Mesodermal cell (in vitro differentiated cells): ENCODE measurements around the gene KDM6A.

Source experiments
- H3K27ac ChIP-seq: 2 replicates; pipeline ENCODE4 v1.7.0; 2013; ENCODE audit warnings: mild to moderate bottlenecking, low read depth, low read length, moderate library complexity; ENCODE audit not compliant: severe bottlenecking
- H3K36me3 ChIP-seq: 2 replicates; pipeline ENCODE4 v1.7.1; 2013; ENCODE audit warnings: mild to moderate bottlenecking, low read length, moderate library complexity; ENCODE audit not compliant: control insufficient read depth, insufficient read depth
- H3K4me1 ChIP-seq: one replicate; pipeline ENCODE4 v1.7.1; 2013; ENCODE audit warnings: mild to moderate bottlenecking, low read length; ENCODE audit not compliant: insufficient read depth, control insufficient read depth, poor library complexity, severe bottlenecking
- H3K4me3 ChIP-seq: 2 replicates; pipeline ENCODE4 v1.7.0; 2013; ENCODE audit warnings: low read length, control low read depth, mild to moderate bottlenecking; ENCODE audit not compliant: insufficient read depth, poor library complexity, severe bottlenecking; ENCODE audit errors: extremely low read depth
- H3K9me3 ChIP-seq: 2 replicates; pipeline ENCODE4 v1.7.1; 2013; ENCODE audit warnings: mild to moderate bottlenecking, low read length, moderate library complexity; ENCODE audit not compliant: control insufficient read depth
- WGBS, 2 experiments: methylation state at CpG; one replicate each; pipeline ENCODE4 v1.1.5; 2013; ENCODE audit warnings: missing lambda C conversion rate in 2 of 2; ENCODE audit not compliant: insufficient coverage in 2 of 2; 5-methylcytosine and 5-hydroxymethylcytosine counted together

The KDM6A gene

GRCh38 chrX:44871931-44872820, 812 bp upstream of the KDM6A start:
- no peaks in the 10 kb centered on the region for H3K9me3 ChIP-seq
- H3K27ac ChIP-seq = peak overlapping the region; percentile 92
- no peaks in the 10 kb centered on the region for H3K4me1 ChIP-seq
- no peaks in the 10 kb centered on the region for H3K36me3 ChIP-seq
- WGBS, 2 experiments = 0% methylated on average over 4 to 8 of the region's 60 CpGs
- H3K4me3 ChIP-seq = peak overlapping the region; percentile 67

GRCh38 chrX:44873415-44874276, 658 bp downstream of the KDM6A start:
- Histone ChIP-seq H3K9me3 (no peaks in the 10 kb centered on the region), H3K27ac (peak overlapping the region; percentile 97), H3K4me3 (peak overlapping the region; percentile 67), H3K4me1 (no peaks in the 10 kb centered on the region), H3K36me3 (no peaks in the 10 kb centered on the region)
- WGBS, 2 experiments = 0% methylated on average over 13 to 25 of the region's 99 CpGs

- H3K9me3 ChIP-seq = no peaks in the 10 kb centered on the region
- H3K36me3 ChIP-seq = peaks cover 3% of the 10 kb centered on the region
- peak overlapping the region; percentile 67 for H3K4me3 ChIP-seq
- H3K4me1 ChIP-seq = no peaks in the 10 kb centered on the region
- H3K27ac ChIP-seq = peak overlapping the region; percentile 97
- WGBS, 2 experiments = 0% methylated on average over 3 to 6 of the region's 14 CpGs
Measured at GRCh38 chrX:44874420-44875184, 1.6 kb downstream of the KDM6A start.

GRCh38 chrX:44875185-44875489, 2.1 kb downstream of the KDM6A start:
- peak overlapping the region; percentile 67 for H3K4me3 ChIP-seq
- peaks cover 5% of the 10 kb centered on the region for H3K36me3 ChIP-seq
- H3K9me3 ChIP-seq = no peaks in the 10 kb centered on the region
- no peak overlapping the region for H3K27ac ChIP-seq
- H3K4me1 ChIP-seq = no peaks in the 10 kb centered on the region
- WGBS, 2 experiments = 80% methylated on average over 2 of the region's 5 CpGs; no CpG with 5 or more reads in 1 of the 2 experiments

- Histone ChIP-seq H3K27ac (no peak overlapping the region), H3K4me1 (no peaks in the 10 kb centered on the region), H3K9me3 (no peaks in the 10 kb centered on the region), H3K36me3 (peaks cover 5% of the 10 kb centered on the region), H3K4me3 (peak overlapping the region; percentile 67)
- no CpG with 5 or more reads among the region's 4 CpGs for WGBS, 2 experiments
Measured at GRCh38 chrX:44876086-44876485, 3.1 kb downstream of the KDM6A start.

- Histone ChIP-seq H3K36me3 (peaks cover 5% of the 10 kb centered on the region), H3K4me1 (no peaks in the 10 kb centered on the region), H3K4me3 (no peak overlapping the region), H3K9me3 (no peaks in the 10 kb centered on the region), H3K27ac (no peak overlapping the region)
- WGBS, 2 experiments = 97 to 100% methylated on average over 3 to 4 of the region's 19 CpGs
Measured at GRCh38 chrX:44876767-44877166, 3.8 kb downstream of the KDM6A start.

- no peaks in the 10 kb centered on the region for H3K4me1 ChIP-seq
- H3K9me3 ChIP-seq = no peaks in the 10 kb centered on the region
- H3K4me3 ChIP-seq = no peak overlapping the region
- H3K27ac ChIP-seq = no peak overlapping the region
- peaks cover 5% of the 10 kb centered on the region for H3K36me3 ChIP-seq
- WGBS, 2 experiments = 100% methylated on average over 1 to 2 of the region's 8 CpGs
Measured at GRCh38 chrX:44878780-44879179, 5.8 kb downstream of the KDM6A start.

GRCh38 chrX:44881549-44881948, 8.6 kb downstream of the KDM6A start:
- WGBS, 2 experiments = 100% methylated on average over 1 of the region's 10 CpGs; no CpG with 5 or more reads in 1 of the 2 experiments
- H3K9me3 ChIP-seq = no peaks in the 10 kb centered on the region

GRCh38 chrX:44882635-44883034, 9.6 kb downstream of the KDM6A start:
- H3K9me3 ChIP-seq = no peaks in the 10 kb centered on the region
- H3K4me3 ChIP-seq = no peak overlapping the region
- H3K36me3 ChIP-seq = peaks cover 8% of the 10 kb centered on the region
- no peak overlapping the region for H3K27ac ChIP-seq
- H3K4me1 ChIP-seq = no peaks in the 10 kb centered on the region

More at GRCh38 chrX:44881549-44881948, 8.6 kb downstream of the KDM6A start:
- Histone ChIP-seq H3K4me1 (no peaks in the 10 kb centered on the region), H3K4me3 (no peak overlapping the region), H3K27ac (no peak overlapping the region), H3K36me3 (peaks cover 8% of the 10 kb centered on the region)

GRCh38 chrX:44884944-44885343, 12.0 kb downstream of the KDM6A start:
- no CpG with 5 or more reads among the region's 4 CpGs for WGBS, 2 experiments
- Histone ChIP-seq H3K36me3 (peaks cover 3% of the 10 kb centered on the region), H3K9me3 (no peaks in the 10 kb centered on the region), H3K4me1 (no peaks in the 10 kb centered on the region), H3K27ac (no peak overlapping the region), H3K4me3 (no peak overlapping the region)
